Measurements from ENCODE around the gene PDGFD. TPM values are rescaled to one million over a fixed set of nuclear protein-coding genes. Genes with fewer than 3 reads are reported as not detected.

Gene PDGFD
- total RNA-seq, 3 donors from 2014 or later (not counting 1 experiment from before 2014, with no cell fraction given) = 23.2 to 41.2 (median 33.1) TPM

DNA sequence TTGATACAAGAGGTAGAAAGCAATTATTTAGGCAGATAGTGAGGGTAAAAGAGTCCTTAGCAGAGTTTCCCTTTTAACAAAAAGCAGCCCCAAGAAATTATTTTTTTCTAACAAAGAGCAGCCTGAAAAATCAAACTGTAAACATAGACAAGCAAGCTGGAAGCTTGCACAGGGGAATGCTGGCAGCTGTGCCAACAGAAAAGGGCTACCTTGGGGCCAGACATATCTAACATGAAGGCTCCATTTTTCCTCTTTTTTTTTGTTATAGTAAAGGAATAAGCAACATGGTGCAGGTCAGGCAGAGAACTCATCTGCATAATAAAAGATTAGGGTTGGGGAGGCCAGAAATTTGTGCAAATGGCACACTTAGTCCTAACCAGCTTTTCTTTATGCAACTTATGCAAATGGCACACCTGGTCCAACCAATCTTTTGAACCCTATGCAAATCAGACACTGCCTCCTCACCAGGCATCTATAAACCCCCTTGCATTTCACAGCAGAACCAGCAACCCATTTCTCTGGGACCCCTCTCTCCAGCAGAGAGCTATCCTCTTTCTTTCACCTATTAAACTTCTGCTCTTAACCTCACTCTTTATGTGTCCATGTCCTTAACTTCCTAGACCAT, 41.8 kb downstream of the PDGFD start:
- Histone ChIP-seq H3K36me3 (ENCODE audit: control insufficient read depth, insufficient read depth, low read length) (no peaks in the 10 kb centered on the region), H3K4me1 (ENCODE audit: control insufficient read depth, insufficient read depth, low read length) (peaks cover 4% of the 10 kb centered on the region), H3K9me3 (ENCODE audit: control insufficient read depth, insufficient read depth, low read length) (no peaks in the 10 kb centered on the region), H3K27me3 (ENCODE audit: control insufficient read depth, insufficient read depth, low read length) (no peaks in the 10 kb centered on the region), H3K27ac (ENCODE audit: low read length) (no peak overlapping the region), H3K4me3 (ENCODE audit: low read length) (no peak overlapping the region)
- Mint-ChIP-seq H3K27ac (no peak overlapping the region), H3K36me3 (no peaks in the 10 kb centered on the region), H3K4me1 (peaks cover 47 to 52% of the 10 kb centered on the region in 2 donors), H3K4me3 (no peak overlapping the region), H3K27me3 (ENCODE audit: low read depth in 2 of 2) (no peaks in the 10 kb centered on the region), H3K9me3 (peaks cover 0 to 6% of the 10 kb centered on the region in 2 donors)
- ATAC-seq = no peak
- DNase-seq = no peak
- TF ChIP-seq, protein P1, sequence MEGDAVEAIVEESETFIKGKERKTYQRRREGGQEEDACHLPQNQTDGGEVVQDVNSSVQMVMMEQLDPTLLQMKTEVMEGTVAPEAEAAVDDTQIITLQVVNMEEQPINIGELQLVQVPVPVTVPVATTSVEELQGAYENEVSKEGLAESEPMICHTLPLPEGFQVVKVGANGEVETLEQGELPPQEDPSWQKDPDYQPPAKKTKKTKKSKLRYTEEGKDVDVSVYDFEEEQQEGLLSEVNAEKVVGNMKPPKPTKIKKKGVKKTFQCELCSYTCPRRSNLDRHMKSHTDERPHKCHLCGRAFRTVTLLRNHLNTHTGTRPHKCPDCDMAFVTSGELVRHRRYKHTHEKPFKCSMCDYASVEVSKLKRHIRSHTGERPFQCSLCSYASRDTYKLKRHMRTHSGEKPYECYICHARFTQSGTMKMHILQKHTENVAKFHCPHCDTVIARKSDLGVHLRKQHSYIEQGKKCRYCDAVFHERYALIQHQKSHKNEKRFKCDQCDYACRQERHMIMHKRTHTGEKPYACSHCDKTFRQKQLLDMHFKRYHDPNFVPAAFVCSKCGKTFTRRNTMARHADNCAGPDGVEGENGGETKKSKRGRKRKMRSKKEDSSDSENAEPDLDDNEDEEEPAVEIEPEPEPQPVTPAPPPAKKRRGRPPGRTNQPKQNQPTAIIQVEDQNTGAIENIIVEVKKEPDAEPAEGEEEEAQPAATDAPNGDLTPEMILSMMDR (IDR thresholded peaks at IDR 0.05) = no peak
- intact Hi-C loops (cut with micrococcal nuclease) = loop anchor here (5.0 kb wide), 1 partner anchor 40 kb away; the partner anchor contains the start of gene PDGFD

DNA sequence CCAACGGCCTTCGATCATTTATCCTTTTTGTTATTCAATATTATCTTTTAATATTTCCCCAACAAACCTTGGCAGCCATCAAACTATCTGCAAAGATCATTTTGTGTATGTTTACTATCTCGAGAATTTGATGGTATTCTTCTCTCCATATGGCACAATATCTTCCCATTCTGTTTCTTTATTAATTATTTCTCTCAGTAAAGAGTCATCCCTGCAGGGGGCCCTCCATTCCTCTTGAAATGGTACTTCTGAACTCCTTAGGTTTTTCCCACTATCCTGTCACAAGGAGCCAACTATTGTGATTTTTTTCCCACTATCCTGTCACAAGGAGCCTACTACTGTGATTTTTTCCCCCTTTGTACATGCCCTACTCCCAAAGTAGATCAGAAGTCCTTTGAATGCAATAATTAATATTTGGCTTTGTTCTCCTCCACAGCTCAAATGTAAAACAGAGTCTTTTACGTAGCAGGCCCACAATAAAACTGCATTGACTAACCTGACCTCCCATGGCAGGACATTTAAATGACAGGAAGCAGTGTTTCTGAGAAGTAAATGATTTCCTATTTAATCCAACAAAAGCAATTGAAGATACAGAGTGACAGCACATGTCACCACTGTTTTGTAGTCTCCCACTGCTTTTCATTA, 43.3 kb downstream of the PDGFD start:
- H3K4me1 ChIP-seq (ENCODE audit: control insufficient read depth, insufficient read depth, low read length) = no peaks in the 10 kb centered on the region
- TF ChIP-seq, protein P1 (IDR thresholded peaks at IDR 0.05) = no peak
- H3K27me3 Mint-ChIP-seq (ENCODE audit: low read depth in 2 of 2) = no peaks in the 10 kb centered on the region
- no peaks in the 10 kb centered on the region for H3K9me3 ChIP-seq (ENCODE audit: control insufficient read depth, insufficient read depth, low read length)
- H3K27ac Mint-ChIP-seq = peak overlapping the region; percentile 19 to 39
- no peaks in the 10 kb centered on the region for H3K36me3 ChIP-seq (ENCODE audit: control insufficient read depth, insufficient read depth, low read length)
- DNase-seq (no peak), ATAC-seq (peak; percentile 31 to 58 (median 48))
- H3K27ac ChIP-seq (ENCODE audit: low read length) = no peak overlapping the region
- H3K4me3 Mint-ChIP-seq = no peak overlapping the region
- H3K27me3 ChIP-seq (ENCODE audit: control insufficient read depth, insufficient read depth, low read length) = no peaks in the 10 kb centered on the region
- 92% methylated on average over 3 of the region's 4 CpGs for WGBS (ENCODE audit: insufficient coverage)
- H3K9me3 Mint-ChIP-seq = peaks cover 3 to 9% of the 10 kb centered on the region in 2 donors
- peaks cover 47 to 53% of the 10 kb centered on the region in 2 donors for H3K4me1 Mint-ChIP-seq
- H3K36me3 Mint-ChIP-seq = no peaks in the 10 kb centered on the region
- intact Hi-C loops (cut with micrococcal nuclease) = loop anchor here (5.0 kb wide), 1 partner anchor 42 kb away; the partner anchor contains the start of gene PDGFD
- no peak overlapping the region for H3K4me3 ChIP-seq (ENCODE audit: low read length)

DNA sequence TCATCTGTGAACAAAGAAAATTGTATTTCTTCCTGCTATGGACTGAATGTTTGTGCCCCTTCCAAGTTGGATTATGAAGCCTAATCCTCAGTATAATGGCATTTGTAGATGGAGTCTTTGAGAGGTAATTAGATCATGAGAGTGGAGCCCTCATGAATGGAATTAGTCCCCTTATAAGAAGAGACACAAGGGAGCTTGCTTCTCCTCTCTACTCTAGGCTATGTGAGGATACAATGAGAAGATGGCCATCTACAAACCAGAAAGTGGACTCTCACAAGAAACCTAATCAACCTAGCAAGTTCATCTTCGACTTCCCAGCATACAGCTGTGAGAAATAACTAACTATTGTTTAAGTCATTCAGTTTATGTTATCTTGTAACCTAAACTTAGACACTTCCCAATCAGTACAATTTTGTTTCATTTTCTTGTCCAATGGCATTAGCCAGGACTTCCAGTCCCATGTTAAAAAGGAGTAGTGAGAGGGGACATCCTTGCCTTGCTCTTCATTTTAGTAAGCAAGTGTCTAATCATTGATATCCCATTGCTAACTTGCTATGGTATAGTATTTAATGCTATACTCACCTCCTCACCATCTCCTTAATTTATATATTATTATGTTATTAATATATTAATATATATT, 45.7 kb downstream of the PDGFD start:
- TF ChIP-seq, protein P1 (IDR thresholded peaks at IDR 0.05) = no peak
- no peaks in the 10 kb centered on the region for H3K36me3 Mint-ChIP-seq
- WGBS (ENCODE audit: insufficient coverage) = 90% methylated on average over 1 of the region's 1 CpG
- H3K4me3 Mint-ChIP-seq = no peak overlapping the region
- Histone ChIP-seq H3K4me1 (ENCODE audit: control insufficient read depth, insufficient read depth, low read length) (no peaks in the 10 kb centered on the region), H3K27me3 (ENCODE audit: control insufficient read depth, insufficient read depth, low read length) (no peaks in the 10 kb centered on the region), H3K9me3 (ENCODE audit: control insufficient read depth, insufficient read depth, low read length) (no peaks in the 10 kb centered on the region), H3K27ac (ENCODE audit: low read length) (no peak overlapping the region), H3K4me3 (ENCODE audit: low read length) (no peak overlapping the region), H3K36me3 (ENCODE audit: control insufficient read depth, insufficient read depth, low read length) (no peaks in the 10 kb centered on the region)
- no peak overlapping the region for H3K27ac Mint-ChIP-seq
- peaks cover 54 to 57% of the 10 kb centered on the region in 2 donors for H3K4me1 Mint-ChIP-seq
- ATAC-seq (peak in 1 of 3 donors; percentile 47), DNase-seq (no peak)
- intact Hi-C loops (cut with micrococcal nuclease) = no loop called here
- no peaks in the 10 kb centered on the region for H3K27me3 Mint-ChIP-seq (ENCODE audit: low read depth in 2 of 2)
- peaks cover 4 to 13% of the 10 kb centered on the region in 2 donors for H3K9me3 Mint-ChIP-seq

All from natural killer cell (primary cell).